Activated T-cell treated with anti-CD3 and anti-CD28 coated beads, Interleukin-2, amount 50 U/mL, for 24 hours (primary cell): ENCODE data around the gene ABCF2.
A peak's percentile ranks its signal among the peaks of the same experiment; 100 is the strongest.

Experiments
- DNase-seq: peaks from one replicate; pipeline ENCODE4 v3.0.0-alpha.2; 2020
- H3K27ac Mint-ChIP-seq: 2 replicates; pipeline ENCODE4 v1.8.0; 2020; ENCODE audit warnings: mild to moderate bottlenecking, mixed read lengths
- H3K27me3 Mint-ChIP-seq: 2 replicates; pipeline ENCODE4 v1.8.0; 2020; ENCODE audit warnings: mixed read lengths
- H3K36me3 Mint-ChIP-seq: 2 replicates; pipeline ENCODE4 v1.8.0; 2020; ENCODE audit warnings: low read depth, mixed read lengths
- H3K4me1 Mint-ChIP-seq: 2 replicates; pipeline ENCODE4 v1.8.0; 2020; ENCODE audit warnings: low read depth, mixed read lengths
- H3K4me3 Mint-ChIP-seq: 2 replicates; pipeline ENCODE4 v1.8.0; 2020; ENCODE audit warnings: mild to moderate bottlenecking, moderate library complexity, mixed read lengths
- H3K9me3 Mint-ChIP-seq: 2 replicates; pipeline ENCODE4 v1.8.0; 2020; ENCODE audit warnings: mixed read lengths

Gene ABCF2

DNA sequence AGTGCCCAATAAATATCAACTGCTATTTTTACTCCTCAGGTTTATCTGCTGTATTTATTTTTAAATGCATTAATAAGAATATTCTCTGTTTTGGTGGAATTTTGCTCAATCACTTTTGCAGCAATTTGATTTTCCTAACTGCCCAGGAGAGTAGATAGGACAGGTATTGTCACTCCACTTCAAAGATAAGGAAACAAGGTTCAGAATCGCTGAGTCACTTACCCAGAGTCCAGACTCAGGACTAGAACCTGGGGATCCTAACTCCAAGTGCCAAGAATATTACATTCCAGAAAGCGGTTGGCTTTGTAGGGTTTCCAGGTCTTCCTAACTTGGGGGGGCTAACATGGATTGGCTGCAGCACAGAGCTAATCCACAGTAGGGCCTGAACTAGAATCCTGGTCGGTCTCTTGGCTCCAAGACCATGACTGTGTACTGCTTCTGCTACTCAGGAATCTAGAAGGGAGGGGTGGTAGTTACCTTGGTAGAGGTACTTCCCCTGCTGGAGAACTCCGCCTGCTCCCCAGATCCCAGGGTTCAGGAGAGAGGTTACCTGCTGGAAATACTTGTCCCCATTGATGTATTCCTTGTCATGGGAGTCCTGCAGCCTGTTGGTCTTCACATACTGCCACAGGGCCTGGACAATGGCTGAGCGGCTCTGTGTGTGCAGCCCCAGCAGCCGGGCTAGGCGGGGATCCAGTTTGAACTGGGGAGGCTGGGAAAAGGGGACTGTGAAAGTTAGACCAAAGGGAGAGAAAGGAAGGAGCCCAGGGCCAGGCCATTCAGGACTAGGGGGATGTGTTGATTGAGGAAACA, 14.1 kb upstream of the ABCF2 start:
- H3K36me3 Mint-ChIP-seq = peaks cover 44% of the 10 kb centered on the region
- peak overlapping the region; percentile 69 for H3K27ac Mint-ChIP-seq
- peaks cover 29% of the 10 kb centered on the region for H3K4me1 Mint-ChIP-seq
- H3K9me3 Mint-ChIP-seq = no peaks in the 10 kb centered on the region
- no peak overlapping the region for H3K4me3 Mint-ChIP-seq
- peaks cover 4% of the 10 kb centered on the region for H3K27me3 Mint-ChIP-seq
- DNase-seq = no peak

DNA sequence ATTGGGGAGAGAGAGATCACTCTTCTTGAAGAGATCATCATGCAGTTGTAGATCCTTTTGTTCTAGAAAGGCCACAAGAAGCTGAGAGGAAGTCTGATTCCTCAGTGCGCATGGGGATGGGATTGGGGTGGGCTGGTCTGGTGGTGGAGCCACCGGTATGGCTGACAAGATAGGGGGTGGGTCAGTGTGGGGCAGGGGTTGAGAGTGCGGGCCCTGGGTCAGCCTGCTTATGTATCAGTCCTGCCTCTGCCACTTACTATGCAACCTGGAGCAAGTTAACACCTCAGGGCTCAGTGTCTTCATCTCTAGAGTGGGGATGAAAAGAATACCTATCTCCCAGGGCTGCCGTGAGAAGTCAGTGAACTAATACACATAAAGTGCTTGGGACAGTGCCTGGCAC, 13.5 kb upstream of the ABCF2 start:
- no peak for DNase-seq
- Mint-ChIP-seq H3K36me3 (peaks cover 50% of the 10 kb centered on the region), H3K4me3 (no peak overlapping the region), H3K27ac (peak overlapping the region; percentile 50), H3K9me3 (no peaks in the 10 kb centered on the region), H3K27me3 (no peaks in the 10 kb centered on the region), H3K4me1 (peaks cover 26% of the 10 kb centered on the region)

DNA sequence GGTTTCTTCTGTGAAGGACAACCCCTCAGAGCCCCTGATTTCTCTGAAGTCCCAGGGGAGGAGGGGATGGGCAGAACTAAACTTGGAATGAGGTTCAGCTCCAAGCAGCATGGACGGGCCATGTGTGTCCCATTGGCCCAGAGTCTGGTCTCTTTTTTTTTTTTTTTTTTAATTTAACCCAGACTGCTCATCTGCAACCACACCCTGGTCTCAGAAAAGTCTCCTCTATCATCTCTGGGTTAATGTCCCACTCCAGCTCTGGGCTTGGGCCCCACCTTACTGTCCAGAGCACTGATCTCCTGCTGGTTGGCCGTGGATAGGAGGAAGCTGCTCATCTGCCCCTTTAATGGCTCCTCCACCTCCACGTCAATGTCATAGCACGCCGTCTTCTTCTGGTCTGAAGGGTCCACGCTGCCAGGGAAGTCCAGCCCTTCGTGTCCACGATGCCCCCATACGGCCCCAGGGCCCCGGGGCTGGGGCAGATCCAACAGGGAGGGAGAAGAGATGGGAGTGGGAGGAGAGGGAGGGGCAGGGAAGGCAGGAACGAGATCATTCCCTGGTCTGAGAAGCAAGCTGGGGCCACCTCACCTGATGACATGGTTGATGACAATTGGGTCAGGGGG, 12.9 kb upstream of the ABCF2 start:
- Mint-ChIP-seq H3K4me3 (no peak overlapping the region), H3K27ac (peak overlapping the region; percentile 50), H3K9me3 (no peaks in the 10 kb centered on the region), H3K36me3 (peaks cover 56% of the 10 kb centered on the region), H3K4me1 (peaks cover 30% of the 10 kb centered on the region), H3K27me3 (no peaks in the 10 kb centered on the region)
- DNase-seq = no peak

DNA sequence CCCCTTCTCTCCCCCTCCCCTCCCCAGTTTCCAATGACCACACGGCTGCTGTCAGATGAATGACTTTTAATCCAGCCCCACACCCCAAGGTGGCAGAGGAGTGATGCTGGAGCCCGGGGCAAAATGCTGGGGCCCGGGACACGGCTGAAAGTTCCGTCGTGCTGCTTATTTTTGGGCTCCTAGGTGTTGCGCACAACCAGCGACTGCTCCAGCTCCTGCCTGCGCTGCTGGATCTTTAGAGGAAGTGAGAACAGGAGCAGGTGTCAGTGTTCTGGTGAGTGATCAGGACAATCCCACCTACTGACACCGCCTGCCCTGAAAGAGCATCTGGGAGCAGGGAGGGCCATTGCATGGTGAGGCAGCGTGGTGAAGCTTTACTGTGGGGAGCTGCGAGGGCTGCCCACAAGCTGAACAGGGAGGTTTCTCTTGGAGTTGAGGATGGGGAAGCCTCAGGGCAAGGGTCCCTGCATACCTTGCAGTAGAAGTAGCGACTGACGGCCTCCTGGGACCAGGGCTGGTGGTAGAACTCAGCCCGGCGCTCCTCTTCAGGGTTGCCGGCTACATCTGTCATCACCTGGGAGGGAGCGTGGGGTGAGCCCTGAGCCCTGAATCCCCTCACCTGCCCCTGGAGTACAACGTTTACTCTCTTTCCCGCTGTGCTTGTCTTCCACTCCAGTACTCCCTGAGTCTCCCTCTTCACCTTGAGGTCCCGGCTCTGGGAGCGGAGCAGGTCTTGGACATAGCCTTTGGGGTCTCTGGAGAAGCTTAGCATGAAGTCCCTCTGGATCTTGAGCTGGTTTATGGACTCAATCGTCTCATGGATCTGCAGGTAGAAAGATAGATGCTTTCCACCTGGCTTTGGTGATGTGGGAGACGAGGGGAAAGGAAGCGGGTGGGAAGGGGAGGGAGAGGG, 12.2 kb upstream of the ABCF2 start:
- Mint-ChIP-seq H3K4me3 (no peak overlapping the region), H3K27ac (no peak overlapping the region), H3K4me1 (peaks cover 30% of the 10 kb centered on the region), H3K27me3 (no peaks in the 10 kb centered on the region), H3K9me3 (no peaks in the 10 kb centered on the region), H3K36me3 (peaks cover 63% of the 10 kb centered on the region)
- no peak for DNase-seq

DNA sequence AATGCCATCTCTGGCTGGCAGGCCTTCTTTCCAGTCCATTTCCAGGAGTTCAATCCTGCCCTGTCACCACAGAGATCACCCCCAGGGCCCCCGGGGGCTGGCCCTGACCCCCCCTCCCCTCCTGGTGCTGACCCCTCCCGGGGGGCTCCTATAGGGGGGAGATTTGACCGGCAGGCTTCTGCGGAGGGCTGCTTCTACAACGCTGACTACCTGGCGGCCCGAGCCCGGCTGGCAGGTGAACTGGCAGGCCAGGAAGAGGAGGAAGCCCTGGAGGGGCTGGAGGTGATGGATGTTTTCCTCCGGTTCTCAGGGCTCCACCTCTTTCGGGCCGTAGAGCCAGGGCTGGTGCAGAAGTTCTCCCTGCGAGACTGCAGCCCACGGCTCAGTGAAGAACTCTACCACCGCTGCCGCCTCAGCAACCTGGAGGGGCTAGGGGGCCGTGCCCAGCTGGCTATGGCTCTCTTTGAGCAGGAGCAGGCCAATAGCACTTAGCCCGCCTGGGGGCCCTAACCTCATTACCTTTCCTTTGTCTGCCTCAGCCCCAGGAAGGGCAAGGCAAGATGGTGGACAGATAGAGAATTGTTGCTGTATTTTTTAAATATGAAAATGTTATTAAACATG, 11.3 kb upstream of the ABCF2 start:
- no peaks in the 10 kb centered on the region for H3K27me3 Mint-ChIP-seq

DNA sequence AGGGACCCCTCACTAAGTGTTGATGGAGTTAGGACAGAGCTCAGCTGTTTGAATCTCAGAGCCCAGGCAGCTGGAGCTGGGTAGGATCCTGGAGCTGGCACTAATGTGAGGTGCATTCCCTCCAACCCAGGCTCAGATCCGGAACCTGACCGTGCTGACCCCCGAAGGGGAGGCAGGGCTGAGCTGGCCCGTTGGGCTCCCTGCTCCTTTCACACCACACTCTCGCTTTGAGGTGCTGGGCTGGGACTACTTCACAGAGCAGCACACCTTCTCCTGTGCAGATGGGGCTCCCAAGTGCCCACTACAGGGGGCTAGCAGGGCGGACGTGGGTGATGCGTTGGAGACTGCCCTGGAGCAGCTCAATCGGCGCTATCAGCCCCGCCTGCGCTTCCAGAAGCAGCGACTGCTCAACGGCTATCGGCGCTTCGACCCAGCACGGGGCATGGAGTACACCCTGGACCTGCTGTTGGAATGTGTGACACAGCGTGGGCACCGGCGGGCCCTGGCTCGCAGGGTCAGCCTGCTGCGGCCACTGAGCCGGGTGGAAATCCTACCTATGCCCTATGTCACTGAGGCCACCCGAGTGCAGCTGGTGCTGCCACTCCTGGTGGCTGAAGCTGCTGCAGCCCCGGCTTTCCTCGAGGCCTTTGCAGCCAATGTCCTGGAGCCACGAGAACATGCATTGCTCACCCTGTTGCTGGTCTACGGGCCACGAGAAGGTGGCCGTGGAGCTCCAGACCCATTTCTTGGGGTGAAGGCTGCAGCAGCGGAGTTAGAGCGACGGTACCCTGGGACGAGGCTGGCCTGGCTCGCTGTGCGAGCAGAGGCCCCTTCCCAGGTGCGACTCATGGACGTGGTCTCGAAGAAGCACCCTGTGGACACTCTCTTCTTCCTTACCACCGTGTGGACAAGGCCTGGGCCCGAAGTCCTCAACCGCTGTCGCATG, 10.5 kb upstream of the ABCF2 start:
- Mint-ChIP-seq H3K4me1 (peaks cover 25% of the 10 kb centered on the region), H3K4me3 (no peak overlapping the region), H3K27me3 (no peaks in the 10 kb centered on the region), H3K27ac (no peak overlapping the region), H3K36me3 (peaks cover 79% of the 10 kb centered on the region), H3K9me3 (no peaks in the 10 kb centered on the region)
- DNase-seq = no peak

More for the DNA sequence above, 11.3 kb upstream of the ABCF2 start:
- Mint-ChIP-seq H3K4me1 (peaks cover 30% of the 10 kb centered on the region), H3K9me3 (no peaks in the 10 kb centered on the region), H3K4me3 (no peak overlapping the region), H3K36me3 (peaks cover 72% of the 10 kb centered on the region), H3K27ac (no peak overlapping the region)
- no peak for DNase-seq

DNA sequence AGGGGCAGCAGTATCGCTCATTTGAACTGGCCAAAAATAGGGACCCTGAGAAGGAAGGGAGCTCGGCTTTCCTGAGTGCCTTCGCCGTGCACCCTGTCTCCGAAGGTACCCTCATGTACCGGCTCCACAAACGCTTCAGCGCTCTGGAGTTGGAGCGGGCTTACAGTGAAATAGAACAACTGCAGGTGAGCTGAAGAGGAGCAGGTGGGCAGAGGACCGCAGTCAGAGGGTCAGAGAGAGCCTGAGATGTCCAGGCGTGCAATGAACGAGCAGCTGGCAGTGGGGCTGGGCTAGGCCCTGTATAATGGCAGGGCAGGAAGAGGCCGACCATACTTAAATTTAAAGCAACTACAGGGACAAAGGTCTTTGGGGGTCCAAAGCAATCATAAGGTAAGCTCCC, 9.4 kb upstream of the ABCF2 start:
- Mint-ChIP-seq H3K36me3 (peaks cover 79% of the 10 kb centered on the region), H3K4me1 (peaks cover 33% of the 10 kb centered on the region), H3K9me3 (no peaks in the 10 kb centered on the region), H3K4me3 (no peak overlapping the region), H3K27ac (no peak overlapping the region), H3K27me3 (no peaks in the 10 kb centered on the region)
- no peak for DNase-seq

DNA sequence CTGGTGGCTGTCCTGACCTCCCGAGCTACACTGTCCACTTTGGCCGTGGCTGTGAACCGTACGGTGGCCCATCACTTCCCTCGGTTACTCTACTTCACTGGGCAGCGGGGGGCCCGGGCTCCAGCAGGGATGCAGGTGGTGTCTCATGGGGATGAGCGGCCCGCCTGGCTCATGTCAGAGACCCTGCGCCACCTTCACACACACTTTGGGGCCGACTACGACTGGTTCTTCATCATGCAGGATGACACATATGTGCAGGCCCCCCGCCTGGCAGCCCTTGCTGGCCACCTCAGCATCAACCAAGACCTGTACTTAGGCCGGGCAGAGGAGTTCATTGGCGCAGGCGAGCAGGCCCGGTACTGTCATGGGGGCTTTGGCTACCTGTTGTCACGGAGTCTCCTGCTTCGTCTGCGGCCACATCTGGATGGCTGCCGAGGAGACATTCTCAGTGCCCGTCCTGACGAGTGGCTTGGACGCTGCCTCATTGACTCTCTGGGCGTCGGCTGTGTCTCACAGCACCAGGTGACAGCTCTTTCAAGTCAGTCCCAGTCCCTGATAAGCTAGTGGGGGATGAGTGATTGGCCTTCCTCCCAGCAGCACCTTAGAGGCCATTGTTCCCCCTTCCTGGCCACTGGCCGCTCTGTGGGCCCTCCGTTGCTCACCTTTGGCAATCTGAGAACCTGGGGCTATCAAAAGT, 8.2 kb upstream of the ABCF2 start:
- Mint-ChIP-seq H3K4me1 (peaks cover 37% of the 10 kb centered on the region), H3K4me3 (peak overlapping the region; percentile 23), H3K27me3 (no peaks in the 10 kb centered on the region), H3K36me3 (peaks cover 70% of the 10 kb centered on the region), H3K9me3 (no peaks in the 10 kb centered on the region), H3K27ac (peak overlapping the region; percentile 99)
- no peak for DNase-seq

DNA sequence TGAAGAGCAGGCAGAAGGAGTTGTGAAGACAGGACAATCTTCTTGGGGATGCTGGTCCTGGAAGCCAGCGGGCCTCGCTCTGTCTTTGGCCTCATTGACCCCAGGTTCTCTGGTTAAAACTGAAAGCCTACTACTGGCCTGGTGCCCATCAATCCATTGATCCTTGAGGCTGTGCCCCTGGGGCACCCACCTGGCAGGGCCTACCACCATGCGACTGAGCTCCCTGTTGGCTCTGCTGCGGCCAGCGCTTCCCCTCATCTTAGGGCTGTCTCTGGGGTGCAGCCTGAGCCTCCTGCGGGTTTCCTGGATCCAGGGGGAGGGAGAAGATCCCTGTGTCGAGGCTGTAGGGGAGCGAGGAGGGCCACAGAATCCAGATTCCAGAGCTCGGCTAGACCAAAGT, 6.8 kb upstream of the ABCF2 start:
- Mint-ChIP-seq H3K27ac (peak overlapping the region; percentile 99), H3K36me3 (peaks cover 59% of the 10 kb centered on the region), H3K4me3 (peak overlapping the region; percentile 99), H3K27me3 (no peaks in the 10 kb centered on the region), H3K9me3 (no peaks in the 10 kb centered on the region), H3K4me1 (peaks cover 37% of the 10 kb centered on the region)
- DNase-seq = no peak

DNA sequence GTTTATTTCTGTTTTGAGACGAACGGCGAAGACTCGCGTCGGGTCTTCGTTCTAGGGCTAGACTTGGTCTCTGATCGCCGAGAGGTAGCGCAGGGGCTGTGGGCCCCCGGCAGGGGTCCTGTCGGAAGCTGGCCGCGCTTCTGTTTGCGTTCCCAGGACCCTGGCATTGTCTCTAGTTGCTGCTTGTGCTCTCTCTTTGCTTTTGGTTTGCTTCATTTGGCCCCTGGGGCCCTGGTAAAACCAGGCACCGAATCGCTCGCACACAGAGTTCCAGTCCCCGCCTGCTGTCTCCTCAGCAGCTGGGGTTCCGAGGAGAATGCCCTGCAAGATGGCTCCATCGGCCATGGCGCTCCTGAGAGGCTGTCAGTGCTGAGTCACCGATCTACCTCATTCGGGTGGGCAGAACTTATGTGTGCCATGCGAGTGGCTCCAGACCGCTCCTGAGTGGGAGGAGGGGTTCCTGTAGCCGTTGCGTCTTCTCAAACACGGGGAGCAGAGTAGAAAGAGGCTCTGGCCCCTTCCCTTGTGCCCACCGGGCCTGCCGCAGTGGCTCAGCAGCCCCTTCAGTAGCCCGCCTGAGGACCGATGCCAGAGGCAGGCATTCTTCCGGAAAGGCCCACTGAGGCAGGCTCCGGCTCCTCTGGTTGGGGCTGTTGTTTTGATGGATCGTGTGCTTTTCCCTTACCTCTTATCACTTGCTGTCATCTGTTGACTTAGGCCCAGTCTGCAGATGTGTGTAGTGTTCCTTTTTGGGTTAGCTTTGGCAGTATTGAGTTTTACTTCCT, 6.1 kb upstream of the ABCF2 start:
- H3K4me1 Mint-ChIP-seq = peaks cover 39% of the 10 kb centered on the region
- peaks cover 54% of the 10 kb centered on the region for H3K36me3 Mint-ChIP-seq
- H3K9me3 Mint-ChIP-seq = no peaks in the 10 kb centered on the region
- peak overlapping the region; percentile 99 for H3K4me3 Mint-ChIP-seq
- peak overlapping the region; percentile 99 for H3K27ac Mint-ChIP-seq
- peak; percentile 84 for DNase-seq
- no peaks in the 10 kb centered on the region for H3K27me3 Mint-ChIP-seq

DNA sequence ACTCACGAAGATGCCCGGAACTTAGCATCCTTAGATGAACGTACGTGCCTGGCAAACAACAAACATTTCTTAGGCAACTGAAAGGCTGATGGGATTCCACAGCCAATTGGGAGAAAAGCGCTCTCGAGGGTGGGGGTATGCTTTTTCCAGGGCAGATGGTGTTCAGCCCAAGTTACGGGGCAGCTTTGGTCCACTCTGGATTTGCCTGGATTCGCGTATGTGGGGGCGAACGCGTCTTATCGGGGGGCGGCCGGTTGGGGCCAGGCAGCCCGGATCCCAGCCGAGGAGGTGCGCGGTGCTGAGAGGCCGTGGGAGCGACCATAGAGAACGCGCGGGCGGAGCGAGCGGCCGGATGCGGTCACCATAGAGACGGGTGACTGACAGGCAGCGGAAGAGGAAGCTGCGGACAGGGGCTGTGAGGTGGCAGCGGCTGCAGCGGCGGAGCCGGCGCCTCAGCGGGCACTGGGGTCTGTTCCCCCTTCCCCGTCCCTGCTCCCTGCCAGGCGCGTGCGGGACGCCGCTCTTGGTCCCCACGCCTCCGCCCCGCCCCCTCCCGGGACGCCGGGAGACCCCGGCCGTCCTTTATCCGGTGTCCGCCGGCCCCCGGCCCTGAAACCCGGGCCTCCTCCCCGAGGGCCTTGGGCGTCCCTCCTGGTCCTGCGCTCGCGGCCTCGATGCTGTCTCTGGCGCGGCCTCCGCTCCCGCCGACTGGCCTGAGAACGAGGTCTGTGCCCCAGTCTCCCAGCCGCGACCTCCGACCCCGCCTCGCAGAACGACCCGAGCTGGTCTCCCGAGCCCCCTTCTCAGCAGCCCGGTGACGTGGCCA, 5.3 kb upstream of the ABCF2 start, which contains the start of gene CHPF2:
TSS of gene CHPF2 (plus strand) at position 393 of the 826 bp plus-strand sequence. CDS start 1,529 bp downstream, outside the sequence.
- Mint-ChIP-seq H3K36me3 (peaks cover 48% of the 10 kb centered on the region), H3K9me3 (no peaks in the 10 kb centered on the region), H3K4me3 (peak within 1 kb of the TSS; percentile 99), H3K4me1 (peaks cover 46% of the 10 kb centered on the region), H3K27me3 (no peaks in the 10 kb centered on the region), H3K27ac (peak within 1 kb of the TSS; percentile 99)
- peak; percentile 91 for DNase-seq

DNA sequence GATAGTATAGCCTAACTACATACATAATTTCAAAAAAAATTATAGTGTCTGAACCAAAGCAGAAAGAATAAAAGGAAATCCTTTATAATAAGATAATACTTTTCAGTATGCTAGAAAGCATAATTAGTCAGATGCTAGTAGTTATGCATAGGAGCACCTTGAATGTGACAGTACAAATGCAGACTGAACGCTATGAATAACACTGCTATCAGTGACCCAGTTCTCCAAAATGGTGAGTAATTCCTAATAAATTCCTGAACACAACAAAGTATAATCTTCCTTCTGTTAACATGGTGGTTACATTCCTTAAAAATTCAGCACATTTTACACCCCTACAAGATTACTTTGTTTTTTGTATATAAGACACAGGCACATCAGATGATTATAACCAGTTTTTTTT, 4.1 kb upstream of the ABCF2 start:
- Mint-ChIP-seq H3K4me1 (peaks cover 54% of the 10 kb centered on the region), H3K27ac (no peak overlapping the region), H3K27me3 (no peaks in the 10 kb centered on the region), H3K4me3 (peak overlapping the region; percentile 99), H3K36me3 (peaks cover 47% of the 10 kb centered on the region), H3K9me3 (no peaks in the 10 kb centered on the region)
- DNase-seq = no peak
